ENCODE measurements around the gene CREB3. TPM values are rescaled to one million over a fixed set of nuclear protein-coding genes. Genes with fewer than 3 reads are reported as not detected.

CREB3 gene
- total RNA-seq, 4 donors from 2014 or later = 33.6 to 45.4 (median 38.6) TPM

GRCh38 chr9:35757892-35758275 is 25.4 kb downstream of the CREB3 start:
- no peak for TF ChIP-seq CTCF (IDR thresholded peaks at IDR 0.05; ENCODE audit: low read depth)

- TF ChIP-seq CTCF (IDR thresholded peaks at IDR 0.05; ENCODE audit: low read depth) = no peak
Observed at GRCh38 chr9:35758475-35759050, 26.1 kb downstream of the CREB3 start.

- TF ChIP-seq CTCF (IDR thresholded peaks at IDR 0.05; ENCODE audit: low read depth) = no peak
Observed at GRCh38 chr9:35759795-35760194, 27.3 kb downstream of the CREB3 start.

GRCh38 chr9:35760651-35761050 is 28.2 kb downstream of the CREB3 start:
- no peak for TF ChIP-seq CTCF (IDR thresholded peaks at IDR 0.05; ENCODE audit: low read depth)

GRCh38 chr9:35763181-35763580 is 30.7 kb downstream of the CREB3 start:
- no peak for TF ChIP-seq CTCF (IDR thresholded peaks at IDR 0.05; ENCODE audit: low read depth)

GRCh38 chr9:35763803-35764202 is 31.3 kb downstream of the CREB3 start:
- no peak for TF ChIP-seq CTCF (IDR thresholded peaks at IDR 0.05; ENCODE audit: low read depth)

- TF ChIP-seq CTCF (IDR thresholded peaks at IDR 0.05; ENCODE audit: low read depth) = no peak
Observed at GRCh38 chr9:35766997-35767396, 34.5 kb downstream of the CREB3 start.
